IMR-90 (cell line): ENCODE results near the gene SVOPL. TPM values are rescaled to one million over a fixed set of nuclear protein-coding genes. Genes with fewer than 3 reads are reported as not detected.

Experiments
- ATAC-seq: fragments of 200-7000 bp; cut with Tn5 transposase; 2 replicates; pipeline ENCODE4 v1.9.1; 2020; ENCODE audit warnings: low read depth, mild to moderate bottlenecking, moderate library complexity
- BruUV-seq: library from RNA; stranded (reverse); fragments of 400-500 nt; replicated peaks from 2 replicates; lab custom pipeline; 2021; lab: Mats Ljungman, UMichigan
- CTCF ChIA-PET: fragments of 300-600 bp; formaldehyde crosslinking; extraction: SDS; loops from one replicate; lab custom pipeline; 2021; ENCODE audit warnings: antibody characterized with exemption; lab: Yijun Ruan, JAX
- POLR2A ChIA-PET: fragments of 300-600 bp; sonication (Branson Sonifier 250); formaldehyde crosslinking; loops from one replicate; lab custom pipeline; 2022; ENCODE audit warnings: antibody characterized with exemption; ENCODE audit not compliant: unreplicated experiment; lab: Charles Lee
- DNase-seq: peaks from one replicate; pipeline ENCODE4 v3.0.0; 2013
- H2AFZ ChIP-seq: replicated peaks from 2 replicates; pipeline ENCODE3; 2013; ENCODE audit warnings: low read length, mild to moderate bottlenecking; ENCODE audit not compliant: poor library complexity
- H2AK5ac ChIP-seq: 2 replicates; pipeline ENCODE4 v1.6.1; 2013; ENCODE audit warnings: low read depth, low read length, inconsistent platforms
- H2AK9ac ChIP-seq: replicated peaks from 2 replicates; pipeline ENCODE3; 2013; ENCODE audit warnings: mild to moderate bottlenecking, low read depth, low read length, moderate library complexity; ENCODE audit not compliant: poor library complexity
- H2BK120ac ChIP-seq: 2 replicates; pipeline ENCODE4 v1.6.1; 2013; ENCODE audit warnings: low read depth, low read length, inconsistent platforms
- H2BK15ac ChIP-seq: 3 replicates; pipeline ENCODE4 v1.6.1; 2013; ENCODE audit warnings: low read depth, low read length, inconsistent platforms
- H2BK20ac ChIP-seq: 2 replicates; pipeline ENCODE4 v1.6.1; 2013; ENCODE audit warnings: low read depth, mild to moderate bottlenecking, inconsistent platforms, low read length, moderate library complexity
- H2BK5ac ChIP-seq: 2 replicates; pipeline ENCODE4 v1.6.1; 2013; ENCODE audit warnings: mild to moderate bottlenecking, low read depth, low read length, inconsistent platforms; ENCODE audit not compliant: poor library complexity, severe bottlenecking
- H3K14ac ChIP-seq: replicated peaks from 2 replicates; pipeline ENCODE4 v1.6.1; 2013; ENCODE audit warnings: low read depth, low read length, inconsistent platforms
- H3K18ac ChIP-seq: 2 replicates; pipeline ENCODE4 v1.6.1; 2013; ENCODE audit warnings: low read depth, low read length, control low read depth
- H3K23ac ChIP-seq: 2 replicates; pipeline ENCODE4 v1.6.1; 2013; ENCODE audit warnings: low read depth, low read length, inconsistent platforms
- H3K27ac ChIP-seq: 2 replicates; pipeline ENCODE4 v1.5.1; 2013; ENCODE audit warnings: mild to moderate bottlenecking, control low read depth, low read length; ENCODE audit not compliant: insufficient read depth
- H3K27me3 ChIP-seq: 2 replicates; pipeline ENCODE4 v1.6.1; 2013; ENCODE audit warnings: low read length; ENCODE audit not compliant: control insufficient read depth, insufficient read depth
- H3K36me3 ChIP-seq: 2 replicates; pipeline ENCODE4 v1.6.1; 2013; ENCODE audit warnings: low read length, mixed read lengths; ENCODE audit not compliant: control insufficient read depth, insufficient read depth
- H3K4ac ChIP-seq: 2 replicates; pipeline ENCODE4 v1.6.1; 2013; ENCODE audit warnings: low read depth, low read length, inconsistent platforms
- H3K4me1 ChIP-seq: 2 replicates; pipeline ENCODE4 v1.6.1; 2013; ENCODE audit warnings: low read length, mixed read lengths; ENCODE audit not compliant: control insufficient read depth, insufficient read depth
- H3K4me2 ChIP-seq: 2 replicates; pipeline ENCODE4 v1.6.1; 2013; ENCODE audit warnings: low read depth, mild to moderate bottlenecking, control low read depth, low read length, moderate library complexity
- H3K4me3 ChIP-seq: 2 replicates; pipeline ENCODE4 v1.5.1; 2013; ENCODE audit warnings: low read depth, mild to moderate bottlenecking, control low read depth, low read length, moderate library complexity; ENCODE audit not compliant: insufficient read depth
- H3K56ac ChIP-seq: 2 replicates; pipeline ENCODE4 v1.6.1; 2013; ENCODE audit warnings: low read length, inconsistent platforms; ENCODE audit not compliant: insufficient read depth; ENCODE audit errors: extremely low read depth
- H3K79me1 ChIP-seq, 2 experiments: 2 replicates each; pipeline ENCODE4 v1.6.1; 2013; ENCODE audit warnings: low read length in 2 of 2, inconsistent platforms in 1 of 2, low read depth in 1 of 2
- H3K9ac ChIP-seq: 2 replicates; pipeline ENCODE4 v1.6.1; 2013; ENCODE audit warnings: low read depth, low read length, control low read depth
- H3K9me1 ChIP-seq: 2 replicates; pipeline ENCODE4 v1.6.1; 2013; ENCODE audit warnings: low read length, inconsistent platforms; ENCODE audit not compliant: insufficient read depth
- H3K9me3 ChIP-seq: 2 replicates; pipeline ENCODE4 v1.6.1; 2013; ENCODE audit warnings: low read length; ENCODE audit not compliant: control insufficient read depth, insufficient read depth
- H4K20me1 ChIP-seq: 2 replicates; pipeline ENCODE4 v1.6.1; 2013; ENCODE audit warnings: low read length, inconsistent platforms; ENCODE audit not compliant: insufficient read depth
- H4K5ac ChIP-seq: 2 replicates; pipeline ENCODE4 v1.6.1; 2013; ENCODE audit warnings: mild to moderate bottlenecking, low read depth, low read length, control low read depth
- H4K8ac ChIP-seq, 2 experiments: 2 replicates each; pipeline ENCODE4 v1.6.1; 2013; ENCODE audit warnings: low read depth in 2 of 2, low read length in 2 of 2, control low read depth in 1 of 2, inconsistent platforms in 1 of 2
- H4K91ac ChIP-seq: 2 replicates; pipeline ENCODE4 v1.6.1; 2013; ENCODE audit warnings: low read depth, low read length, inconsistent platforms; ENCODE audit not compliant: insufficient read depth
- BHLHE40 ChIP-seq: fragments of 150-350 bp; IDR thresholded peaks from 2 replicates; pipeline ENCODE4 v1.6.1; 2016; ENCODE audit warnings: mild to moderate bottlenecking, low read depth, low read length
- CHD1 ChIP-seq: IDR thresholded peaks from 2 replicates; pipeline ENCODE4 v1.6.1; 2012; ENCODE audit warnings: low read depth, low read length, improper control_type of control experiment
- FOS ChIP-seq: fragments of 150-350 bp; IDR thresholded peaks from 2 replicates; pipeline ENCODE4 v1.6.1; 2016; ENCODE audit warnings: low read depth, low read length
- MAZ ChIP-seq: IDR thresholded peaks from 2 replicates; pipeline ENCODE4 v1.6.1; 2012; ENCODE audit warnings: low read depth, mild to moderate bottlenecking, low read length, improper control_type of control experiment, moderate library complexity, borderline replicate concordance
- MXI1 ChIP-seq: IDR thresholded peaks from 2 replicates; pipeline ENCODE4 v1.6.1; 2012; ENCODE audit warnings: low read depth, mild to moderate bottlenecking, low read length, moderate library complexity, borderline replicate concordance
- NFE2L2 ChIP-seq: fragments of 150-350 bp; IDR thresholded peaks from 2 replicates; pipeline ENCODE4 v1.6.1; 2016; ENCODE audit warnings: low read depth, mild to moderate bottlenecking, low read length
- POLR2A ChIP-seq: IDR thresholded peaks from 2 replicates; pipeline ENCODE4 v1.6.1; 2012; ENCODE audit warnings: mild to moderate bottlenecking, low read depth, low read length
- RCOR1 ChIP-seq: IDR thresholded peaks from 2 replicates; pipeline ENCODE4 v1.6.1; 2012; ENCODE audit warnings: mild to moderate bottlenecking, low read length, improper control_type of control experiment; ENCODE audit not compliant: insufficient replicate concordance
- SMC3 ChIP-seq: fragments of 150-350 bp; IDR thresholded peaks from 2 replicates; pipeline ENCODE4 v1.6.1; 2016; ENCODE audit warnings: low read depth, mild to moderate bottlenecking, antibody characterized with exemption, low read length, moderate library complexity
- WGBS, 2 experiments: methylation state at CpG; one replicate each; pipeline versions ENCODE4 v1.1.5 to v1.1.7; 2013; ENCODE audit warnings: missing lambda C conversion rate in 2 of 2; ENCODE audit not compliant: insufficient read length in 1 of 2; ENCODE audit errors: extremely low coverage in 2 of 2; 5-methylcytosine and 5-hydroxymethylcytosine counted together
- dilution Hi-C: fragments of 300-500 bp; cut with HindIII; formaldehyde crosslinking; loops from one replicate; pipeline ENCODE4 v1.14.3; 2018; ENCODE audit warnings: low sequenced_read_pairs; ENCODE audit not compliant: unreplicated experiment
- in situ Hi-C: fragments of 300-500 bp; cut with MboI; formaldehyde crosslinking; loops from 3 replicates; pipeline ENCODE4 v1.14.3; 2019; ENCODE audit warnings: low sequenced_read_pairs, inconsistent platforms, mixed read lengths
- intact Hi-C: fragments of 100-400 bp; cut with micrococcal nuclease; formaldehyde crosslinking; loops from 2 replicates; pipeline ENCODE4 v1.10.0; 2022
- polyA plus RNA-seq, 3 experiments: library from polyadenylated mRNA; depleted of rRNA; stranded (reverse); fragments of >200 nt; gene quantifications; 2 replicates each; pipeline ENCODE4 v1.2.3, GENCODE V29; 2012; ENCODE audit warnings: low replicate concordance in 1 of 3
- total RNA-seq: library from RNA; depleted of rRNA; stranded (reverse); fragments of >200 nt; gene quantifications from 2 replicates; pipeline ENCODE4 v1.2.3, GENCODE V29; 2012
- TF ChIP-seq, protein P1 (sequence below): conservative IDR thresholded peaks from 2 replicates; pipeline ENCODE4 v1.5.1; 2012; ENCODE audit warnings: mild to moderate bottlenecking, low read depth, low read length, improper control_type of control experiment
- TF ChIP-seq, protein P2 (sequence below): fragments of 150-350 bp; IDR thresholded peaks from 2 replicates; pipeline ENCODE4 v1.6.1; 2017; ENCODE audit warnings: mild to moderate bottlenecking, antibody characterized with exemption, low read length, low read depth

The SVOPL gene
- total and polyA plus RNA-seq, 2 of the 4 experiments (the other 2 are of a cell fraction): not detected

DNA sequence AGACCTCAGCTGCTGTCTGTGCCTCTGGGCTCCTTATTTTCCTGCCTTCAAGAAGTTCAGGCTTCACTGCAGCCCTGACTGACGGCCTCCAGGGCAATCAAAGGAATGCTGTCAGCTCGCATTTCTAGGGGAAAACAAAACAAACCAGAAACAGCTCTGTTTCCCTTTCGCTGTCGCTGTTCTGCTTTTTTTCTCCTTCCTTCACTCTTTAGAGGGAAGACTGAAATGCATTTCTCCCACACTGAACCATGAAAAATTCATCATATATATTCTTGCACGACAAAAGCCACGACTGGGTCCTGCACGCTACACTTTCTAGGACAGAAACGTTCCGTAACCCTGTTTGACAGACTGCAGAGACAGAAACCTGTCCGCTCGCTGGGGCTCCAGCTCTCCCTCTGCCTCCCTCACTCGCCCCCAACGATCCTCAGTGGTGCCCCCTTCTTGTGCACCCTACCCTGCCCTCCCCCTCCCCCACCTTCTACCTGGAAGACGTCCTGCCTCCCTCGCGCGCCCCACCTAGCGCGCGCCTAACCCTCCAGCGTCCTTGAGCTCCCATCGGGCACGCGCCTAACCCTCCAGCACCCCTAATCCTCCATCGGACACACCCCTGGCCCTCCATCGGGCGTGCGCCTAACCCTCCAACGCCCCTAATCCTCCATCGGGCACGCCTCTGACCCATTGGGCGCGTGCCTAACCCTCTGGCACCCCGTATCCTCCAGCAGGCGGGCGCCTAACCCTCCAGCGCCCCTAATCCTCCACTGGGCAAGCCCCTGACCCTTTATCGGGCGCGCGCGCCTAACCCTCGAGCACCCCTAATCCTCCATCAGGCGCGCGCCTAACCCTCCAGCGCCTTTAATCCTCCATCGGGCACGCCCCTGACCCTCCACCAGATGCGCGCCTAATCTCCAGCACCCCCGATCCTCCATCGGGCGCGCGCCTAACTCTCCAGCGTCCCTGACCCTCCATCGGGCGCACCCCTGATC lies 37.1 kb downstream of the SVOPL start (continued):
- TF ChIP-seq, protein P1, sequence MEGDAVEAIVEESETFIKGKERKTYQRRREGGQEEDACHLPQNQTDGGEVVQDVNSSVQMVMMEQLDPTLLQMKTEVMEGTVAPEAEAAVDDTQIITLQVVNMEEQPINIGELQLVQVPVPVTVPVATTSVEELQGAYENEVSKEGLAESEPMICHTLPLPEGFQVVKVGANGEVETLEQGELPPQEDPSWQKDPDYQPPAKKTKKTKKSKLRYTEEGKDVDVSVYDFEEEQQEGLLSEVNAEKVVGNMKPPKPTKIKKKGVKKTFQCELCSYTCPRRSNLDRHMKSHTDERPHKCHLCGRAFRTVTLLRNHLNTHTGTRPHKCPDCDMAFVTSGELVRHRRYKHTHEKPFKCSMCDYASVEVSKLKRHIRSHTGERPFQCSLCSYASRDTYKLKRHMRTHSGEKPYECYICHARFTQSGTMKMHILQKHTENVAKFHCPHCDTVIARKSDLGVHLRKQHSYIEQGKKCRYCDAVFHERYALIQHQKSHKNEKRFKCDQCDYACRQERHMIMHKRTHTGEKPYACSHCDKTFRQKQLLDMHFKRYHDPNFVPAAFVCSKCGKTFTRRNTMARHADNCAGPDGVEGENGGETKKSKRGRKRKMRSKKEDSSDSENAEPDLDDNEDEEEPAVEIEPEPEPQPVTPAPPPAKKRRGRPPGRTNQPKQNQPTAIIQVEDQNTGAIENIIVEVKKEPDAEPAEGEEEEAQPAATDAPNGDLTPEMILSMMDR: no peak

DNA sequence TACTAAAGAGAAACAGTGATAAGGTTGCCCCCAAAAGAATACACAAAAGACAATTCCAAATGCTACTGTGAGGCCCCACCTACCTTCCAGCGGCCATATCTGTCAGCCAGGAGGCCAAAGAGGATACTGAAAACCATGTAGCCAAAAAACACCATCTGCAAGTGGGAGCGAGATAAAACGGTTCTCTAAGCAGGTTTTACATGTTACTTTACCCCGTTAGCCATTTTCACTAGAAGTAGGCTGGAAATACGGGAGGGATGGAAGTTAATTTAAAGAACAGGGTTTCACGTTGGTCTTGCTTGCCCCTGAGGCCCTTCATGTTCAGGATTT lies 38.2 kb downstream of the SVOPL start:
- DNase-seq (no peak), ATAC-seq (no peak)
- no peak overlapping the region for H2BK20ac ChIP-seq
- H3K4ac ChIP-seq: no peak overlapping the region
- no peak overlapping the region for H3K23ac ChIP-seq
- H4K5ac ChIP-seq: no peak overlapping the region
- in situ Hi-C loops (no loop called here), intact Hi-C loops (no loop called here), dilution Hi-C loops (no loop called here)
- no CpG with 5 or more reads among the region's 6 CpGs for WGBS, 2 experiments
- H3K14ac ChIP-seq: no peak overlapping the region
- no peak overlapping the region for H2AK9ac ChIP-seq
- no peak overlapping the region for H2AK5ac ChIP-seq
- no peak overlapping the region for H3K4me3 ChIP-seq
- H3K56ac ChIP-seq: no peak overlapping the region
- H2AFZ ChIP-seq: no peak overlapping the region
- no peaks in the 10 kb centered on the region for H3K4me1 ChIP-seq
- no peak overlapping the region for H2BK5ac ChIP-seq
- POLR2A ChIA-PET: interaction anchor here (0.6 kb wide), 1 partner anchor 503 kb away, joined by 4 read pairs; no protein-coding TSS in a partner anchor
- H3K9me1 ChIP-seq: no peaks in the 10 kb centered on the region
- CTCF ChIA-PET: no interaction called here
- H3K79me1 ChIP-seq: no peaks in the 10 kb centered on the region
- H2BK15ac ChIP-seq: no peak overlapping the region
- no peaks in the 10 kb centered on the region; the same call in 1 of the 2 replicates for H3K9me3 ChIP-seq
- H3K9ac ChIP-seq: no peak overlapping the region
- H4K8ac ChIP-seq: no peak overlapping the region
- H4K91ac ChIP-seq: no peak overlapping the region
- H3K27me3 ChIP-seq: no peaks in the 10 kb centered on the region
- no peak overlapping the region for H3K18ac ChIP-seq
- no TSS peak for BruUV-seq
- no peak overlapping the region for H3K27ac ChIP-seq
- H2BK120ac ChIP-seq: no peak overlapping the region
- no peaks in the 10 kb centered on the region for H4K20me1 ChIP-seq
- no peaks in the 10 kb centered on the region for H3K36me3 ChIP-seq
- H3K4me2 ChIP-seq: no peak overlapping the region
- no peak for TF ChIP-seq RCOR1
- no peak for TF ChIP-seq POLR2A
- TF ChIP-seq, protein P2, sequence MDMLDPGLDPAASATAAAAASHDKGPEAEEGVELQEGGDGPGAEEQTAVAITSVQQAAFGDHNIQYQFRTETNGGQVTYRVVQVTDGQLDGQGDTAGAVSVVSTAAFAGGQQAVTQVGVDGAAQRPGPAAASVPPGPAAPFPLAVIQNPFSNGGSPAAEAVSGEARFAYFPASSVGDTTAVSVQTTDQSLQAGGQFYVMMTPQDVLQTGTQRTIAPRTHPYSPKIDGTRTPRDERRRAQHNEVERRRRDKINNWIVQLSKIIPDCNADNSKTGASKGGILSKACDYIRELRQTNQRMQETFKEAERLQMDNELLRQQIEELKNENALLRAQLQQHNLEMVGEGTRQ: no peak
- no peak for TF ChIP-seq FOS
- TF ChIP-seq NFE2L2: no peak
- no peak for TF ChIP-seq SMC3
- TF ChIP-seq MXI1: no peak
- no peak for TF ChIP-seq CHD1
- TF ChIP-seq BHLHE40: no peak
- no peak for TF ChIP-seq MAZ
